Stimulated activated memory B cell treated with anti-CD40 and anti-IgM and Interleukin-4, amounts not matched to agents 10 μg/mL and 1 μg/mL and 100 μg/mL, for 72 hours (primary cell): ENCODE data around the gene AHRR.
A peak's percentile ranks its signal among the peaks of the same experiment; 100 is the strongest.
"Not testable (repeated sequence)": the region's sequence is repeated elsewhere in the genome, so short reads cannot be mapped to it uniquely, and the experiment has no call there.

Experiments
- ATAC-seq: fragments of 150-1000 bp; cut with Tn5 transposase; 2 replicates; pipeline ENCODE4 v1.10.0; 2021
- H3K27ac Mint-ChIP-seq: one replicate; pipeline ENCODE4 v1.8.0; 2022; ENCODE audit warnings: mild to moderate bottlenecking, mixed read lengths
- H3K27me3 Mint-ChIP-seq: one replicate; pipeline ENCODE4 v1.8.0; 2022; ENCODE audit warnings: mixed read lengths
- H3K36me3 Mint-ChIP-seq: one replicate; pipeline ENCODE4 v1.8.0; 2022; ENCODE audit warnings: mixed read lengths
- H3K4me1 Mint-ChIP-seq: one replicate; pipeline ENCODE4 v1.8.0; 2022; ENCODE audit warnings: mixed read lengths
- H3K4me3 Mint-ChIP-seq: one replicate; pipeline ENCODE4 v1.8.0; 2022; ENCODE audit warnings: mild to moderate bottlenecking, moderate library complexity, mixed read lengths
- H3K9me3 Mint-ChIP-seq: one replicate; pipeline ENCODE4 v1.8.0; 2022; ENCODE audit warnings: mixed read lengths

Gene AHRR

DNA sequence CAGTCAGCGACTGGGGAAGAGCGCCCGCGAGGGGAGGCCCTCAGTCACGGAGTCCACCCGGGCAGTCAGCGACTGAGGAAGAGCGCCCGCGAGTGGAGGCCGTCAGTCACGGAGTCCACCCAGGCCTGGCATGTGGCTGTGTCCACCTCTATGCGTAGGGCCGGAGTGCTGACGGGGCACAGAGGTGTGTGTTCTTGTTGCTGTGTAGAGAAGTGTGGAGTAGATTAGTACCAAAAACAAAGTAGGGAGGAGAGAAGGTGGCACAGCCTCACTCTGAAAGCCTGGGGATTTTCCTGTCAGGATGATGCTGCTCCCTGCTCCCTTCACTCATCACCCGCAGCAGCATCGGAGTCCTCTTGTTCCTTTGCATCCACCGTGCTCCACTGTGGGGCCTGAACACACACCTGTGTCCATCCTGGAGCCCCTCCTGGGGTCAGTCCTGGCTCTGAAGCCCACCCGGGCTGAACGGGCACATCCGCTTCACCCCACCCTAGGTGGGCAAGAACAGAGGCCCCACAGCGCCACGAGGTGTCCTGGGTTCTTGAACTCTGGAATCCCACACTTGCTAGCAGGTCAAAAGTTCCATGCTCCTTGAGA, 37.9 kb downstream of the AHRR start:
- Mint-ChIP-seq H3K9me3 (peaks cover 4% of the 10 kb centered on the region), H3K27ac (no peak overlapping the region), H3K27me3 (peaks cover 5% of the 10 kb centered on the region), H3K4me1 (peaks cover 7% of the 10 kb centered on the region), H3K4me3 (no peak overlapping the region), H3K36me3 (peaks cover 61% of the 10 kb centered on the region)
- no peak for ATAC-seq

GRCh38 chr5:360257-361027, 38.9 kb downstream of the AHRR start:
- Mint-ChIP-seq H3K27me3 (peaks cover 9% of the 10 kb centered on the region), H3K4me3 (no peak overlapping the region), H3K9me3 (peaks cover 8% of the 10 kb centered on the region), H3K27ac (no peak overlapping the region), H3K36me3 (peaks cover 71% of the 10 kb centered on the region), H3K4me1 (peaks cover 7% of the 10 kb centered on the region)
- ATAC-seq = no peak

DNA sequence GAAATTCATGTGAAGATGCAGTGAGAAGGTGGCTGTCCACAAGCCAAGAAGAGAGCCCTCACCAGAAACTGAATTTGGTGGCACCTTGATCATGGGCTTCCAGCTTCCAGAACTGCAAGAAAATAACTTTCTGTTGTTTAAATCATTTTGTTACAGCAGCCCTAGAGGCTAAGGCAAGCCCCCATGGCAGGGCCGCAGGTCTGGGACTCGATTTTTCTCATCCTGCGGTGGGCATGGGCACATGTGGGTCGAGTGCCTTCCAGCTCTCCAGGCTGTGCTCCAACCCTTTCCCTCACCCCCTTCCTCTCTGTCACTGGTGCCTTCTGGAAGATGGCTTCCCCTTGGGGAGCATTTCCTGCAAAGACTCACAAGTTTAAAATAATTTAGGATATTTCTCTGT, 40.7 kb downstream of the AHRR start:
- Mint-ChIP-seq H3K27ac (no peak overlapping the region), H3K27me3 (peaks cover 9% of the 10 kb centered on the region), H3K36me3 (peaks cover 72% of the 10 kb centered on the region)

DNA sequence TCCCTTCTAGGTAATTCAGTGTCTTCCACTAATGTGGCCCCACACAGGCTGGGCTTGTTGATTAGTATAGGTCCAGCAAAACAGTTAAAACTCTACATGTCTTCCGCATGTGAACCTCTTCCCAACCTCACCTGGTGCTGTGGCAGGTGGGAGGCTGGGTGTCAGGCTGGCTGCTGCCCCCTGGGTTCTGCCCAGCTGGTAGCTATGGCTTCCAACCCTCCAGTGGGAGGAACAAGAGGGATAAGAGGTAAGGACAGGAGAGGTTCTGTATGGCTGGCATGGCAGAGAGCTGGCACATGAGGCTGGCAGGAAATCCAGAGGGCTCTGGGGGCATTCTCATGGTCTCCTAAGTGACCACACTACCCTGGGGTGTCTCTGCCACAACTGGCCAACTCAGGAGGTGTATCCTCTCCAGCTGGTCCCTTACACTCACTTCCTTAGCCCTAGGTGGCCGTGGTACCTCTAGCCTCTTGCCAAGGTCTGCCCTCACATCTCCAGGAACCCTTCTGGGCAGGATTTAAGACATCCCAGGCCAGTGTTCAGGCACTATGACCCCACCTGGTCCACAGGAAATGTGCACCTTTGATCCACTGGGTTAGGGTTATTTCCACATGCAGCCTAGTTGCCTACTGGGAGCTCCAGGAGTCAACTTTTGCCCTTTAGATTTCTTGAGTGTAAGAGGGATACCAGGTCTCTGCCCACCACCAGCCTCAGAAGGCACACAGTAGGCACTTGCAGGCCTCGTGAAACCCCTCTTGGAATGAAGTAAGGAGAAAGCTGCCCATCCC, 41.7 kb downstream of the AHRR start:
- Mint-ChIP-seq H3K4me3 (no peak overlapping the region), H3K27ac (peak overlapping the region; percentile 22), H3K4me1 (peaks cover 12% of the 10 kb centered on the region), H3K9me3 (peaks cover 8% of the 10 kb centered on the region), H3K36me3 (peaks cover 80% of the 10 kb centered on the region), H3K27me3 (peaks cover 9% of the 10 kb centered on the region)
- ATAC-seq = no peak

More for the DNA sequence above, 40.7 kb downstream of the AHRR start:
- Mint-ChIP-seq H3K4me1 (peaks cover 5% of the 10 kb centered on the region), H3K4me3 (no peak overlapping the region), H3K9me3 (peaks cover 8% of the 10 kb centered on the region)
- ATAC-seq = no peak

DNA sequence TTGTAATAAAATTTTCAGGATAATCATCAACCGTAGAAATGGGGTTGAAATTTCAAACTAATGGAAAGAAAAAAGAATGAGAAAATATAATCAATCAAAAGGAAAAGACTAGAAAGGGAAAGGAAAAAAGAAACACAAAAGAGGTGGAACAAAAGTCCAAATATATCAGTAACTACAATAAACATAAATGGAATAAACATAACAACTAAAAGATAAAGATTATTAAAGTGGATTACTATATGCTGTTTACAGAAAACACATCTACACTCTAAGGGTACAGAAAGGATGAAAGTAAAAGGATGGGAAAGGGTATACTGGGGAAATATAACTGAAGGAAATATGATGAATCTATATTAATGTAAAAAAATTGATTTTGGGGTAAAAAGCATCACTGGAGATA, 43.0 kb downstream of the AHRR start:
- H3K4me1 Mint-ChIP-seq = peaks cover 26% of the 10 kb centered on the region
- no peak for ATAC-seq
- H3K27ac Mint-ChIP-seq = no peak overlapping the region
- H3K9me3 Mint-ChIP-seq = peaks cover 8% of the 10 kb centered on the region
- peaks cover 9% of the 10 kb centered on the region for H3K27me3 Mint-ChIP-seq
- peaks cover 87% of the 10 kb centered on the region for H3K36me3 Mint-ChIP-seq
- no peak overlapping the region for H3K4me3 Mint-ChIP-seq

DNA sequence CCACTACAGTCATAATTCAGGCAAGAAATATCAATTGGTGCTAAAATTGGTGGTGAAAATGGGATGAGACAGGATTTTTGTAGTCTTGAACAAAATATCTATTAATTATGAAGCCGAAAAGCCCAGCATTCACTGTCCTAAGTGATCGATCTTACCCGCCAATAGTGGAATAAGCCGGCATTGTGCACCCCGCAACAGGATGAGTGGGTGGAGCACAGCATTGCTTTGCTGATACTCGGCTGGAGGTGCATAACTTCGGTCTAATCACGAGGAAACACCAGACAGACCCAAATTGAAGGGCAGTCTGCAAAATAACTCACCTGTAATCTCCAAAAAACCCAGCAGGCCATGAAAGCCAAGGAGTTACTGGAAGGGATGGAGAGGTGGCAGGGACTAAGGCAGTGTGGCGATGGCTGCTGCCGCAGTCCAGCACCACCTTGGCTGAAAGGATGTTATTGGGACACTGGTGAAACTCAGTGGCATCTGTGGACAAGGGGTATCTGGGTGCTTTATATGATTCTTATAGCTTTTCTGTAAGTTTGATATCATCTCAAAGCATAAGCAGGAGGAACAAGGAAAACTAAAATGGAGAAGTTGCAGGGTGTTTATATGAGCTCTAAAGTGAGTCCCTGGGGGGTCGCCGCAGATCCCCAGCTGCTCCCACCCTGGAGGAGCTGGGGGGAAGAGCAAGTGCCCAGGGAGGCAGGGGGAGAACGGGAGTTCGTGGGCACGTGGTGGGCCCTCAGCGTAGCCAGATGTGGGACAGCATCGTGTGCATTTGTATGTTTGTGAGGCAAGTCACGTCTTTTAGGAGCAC, 45.2 kb downstream of the AHRR start:
- Mint-ChIP-seq H3K27ac (peak overlapping the region; percentile 96), H3K9me3 (peaks cover 8% of the 10 kb centered on the region), H3K4me3 (no peak overlapping the region), H3K27me3 (peaks cover 21% of the 10 kb centered on the region), H3K36me3 (peaks cover 88% of the 10 kb centered on the region), H3K4me1 (peaks cover 44% of the 10 kb centered on the region)
- no peak for ATAC-seq

- Mint-ChIP-seq H3K4me3 (no peak overlapping the region), H3K9me3 (peaks cover 8% of the 10 kb centered on the region), H3K36me3 (peaks cover 88% of the 10 kb centered on the region), H3K27ac (peak overlapping the region; percentile 96), H3K4me1 (peaks cover 52% of the 10 kb centered on the region), H3K27me3 (peaks cover 28% of the 10 kb centered on the region)
- ATAC-seq = no peak
Measured at GRCh38 chr5:367358-368130, 46.0 kb downstream of the AHRR start.

DNA sequence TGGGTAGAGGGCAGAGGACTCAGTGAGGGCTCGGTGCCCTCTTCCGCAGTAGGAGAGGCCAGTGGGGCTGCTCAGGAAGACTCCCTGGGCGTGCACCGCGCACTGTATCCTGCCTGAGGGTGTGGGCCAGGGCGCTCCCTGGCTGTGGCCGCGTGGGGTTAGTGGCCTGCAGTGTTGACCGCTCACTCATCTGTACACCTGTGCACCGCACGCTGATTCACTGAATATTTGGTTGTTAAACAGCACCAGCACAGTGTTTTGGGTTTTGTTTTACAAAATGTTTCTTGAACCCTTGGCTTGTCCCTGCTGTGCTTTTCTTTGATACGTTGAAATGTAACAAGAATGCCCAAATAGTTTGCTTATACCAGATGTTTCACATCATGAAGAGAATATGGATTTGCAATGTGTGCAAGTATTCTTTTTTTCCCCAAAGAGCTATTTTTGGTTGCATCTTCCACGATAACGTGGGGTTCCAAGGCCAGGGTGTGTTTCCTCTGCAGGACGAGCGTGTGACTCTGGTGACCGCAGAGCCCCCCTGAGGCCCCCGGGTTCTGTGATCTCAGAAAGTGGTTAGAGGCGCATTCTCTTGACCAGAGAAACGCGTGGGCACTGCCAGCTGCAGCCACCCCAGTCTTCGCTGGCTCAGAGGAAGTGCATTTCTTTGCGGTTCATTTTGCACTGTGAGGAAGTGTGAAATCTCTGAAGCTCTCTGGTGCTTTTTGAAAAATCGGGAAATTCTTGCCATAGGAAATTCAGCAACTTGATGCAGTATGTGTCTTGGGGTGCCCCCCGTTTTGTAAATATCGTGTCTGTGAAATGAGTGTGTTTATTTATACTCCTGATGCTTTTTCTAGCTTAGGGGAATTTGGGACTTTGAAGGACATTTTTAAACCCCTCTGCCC, 46.9 kb downstream of the AHRR start:
- H3K4me3 Mint-ChIP-seq = peak overlapping the region; percentile 43
- peak; percentile 86 for ATAC-seq

GRCh38 chr5:369151-369868, 47.8 kb downstream of the AHRR start:
- peak overlapping the region; percentile 43 for H3K4me3 Mint-ChIP-seq
- peaks cover 27% of the 10 kb centered on the region for H3K27me3 Mint-ChIP-seq
- H3K36me3 Mint-ChIP-seq = peaks cover 71% of the 10 kb centered on the region
- peak overlapping the region; percentile 96 for H3K27ac Mint-ChIP-seq
- peaks cover 4% of the 10 kb centered on the region for H3K9me3 Mint-ChIP-seq
- ATAC-seq = peak; percentile 60
- peaks cover 55% of the 10 kb centered on the region for H3K4me1 Mint-ChIP-seq

More for the DNA sequence above, 46.9 kb downstream of the AHRR start:
- Mint-ChIP-seq H3K36me3 (peaks cover 80% of the 10 kb centered on the region), H3K4me1 (peaks cover 53% of the 10 kb centered on the region), H3K27ac (peak overlapping the region; percentile 96), H3K9me3 (peaks cover 8% of the 10 kb centered on the region), H3K27me3 (peaks cover 31% of the 10 kb centered on the region)

- Mint-ChIP-seq H3K27me3 (peaks cover 25% of the 10 kb centered on the region), H3K27ac (peak overlapping the region; percentile 96), H3K36me3 (peaks cover 66% of the 10 kb centered on the region), H3K4me3 (peak overlapping the region; percentile 22), H3K4me1 (peaks cover 61% of the 10 kb centered on the region)
- H3K9me3 Mint-ChIP-seq, ATAC-seq: not testable (repeated sequence)
Measured at GRCh38 chr5:369869-370236, 48.3 kb downstream of the AHRR start.

GRCh38 chr5:370311-370958, 48.9 kb downstream of the AHRR start:
- Mint-ChIP-seq H3K36me3 (peaks cover 66% of the 10 kb centered on the region), H3K4me3 (no peak overlapping the region), H3K4me1 (peaks cover 66% of the 10 kb centered on the region), H3K9me3 (no peaks in the 10 kb centered on the region), H3K27ac (peak overlapping the region; percentile 96), H3K27me3 (peaks cover 31% of the 10 kb centered on the region)
- ATAC-seq = no peak

DNA sequence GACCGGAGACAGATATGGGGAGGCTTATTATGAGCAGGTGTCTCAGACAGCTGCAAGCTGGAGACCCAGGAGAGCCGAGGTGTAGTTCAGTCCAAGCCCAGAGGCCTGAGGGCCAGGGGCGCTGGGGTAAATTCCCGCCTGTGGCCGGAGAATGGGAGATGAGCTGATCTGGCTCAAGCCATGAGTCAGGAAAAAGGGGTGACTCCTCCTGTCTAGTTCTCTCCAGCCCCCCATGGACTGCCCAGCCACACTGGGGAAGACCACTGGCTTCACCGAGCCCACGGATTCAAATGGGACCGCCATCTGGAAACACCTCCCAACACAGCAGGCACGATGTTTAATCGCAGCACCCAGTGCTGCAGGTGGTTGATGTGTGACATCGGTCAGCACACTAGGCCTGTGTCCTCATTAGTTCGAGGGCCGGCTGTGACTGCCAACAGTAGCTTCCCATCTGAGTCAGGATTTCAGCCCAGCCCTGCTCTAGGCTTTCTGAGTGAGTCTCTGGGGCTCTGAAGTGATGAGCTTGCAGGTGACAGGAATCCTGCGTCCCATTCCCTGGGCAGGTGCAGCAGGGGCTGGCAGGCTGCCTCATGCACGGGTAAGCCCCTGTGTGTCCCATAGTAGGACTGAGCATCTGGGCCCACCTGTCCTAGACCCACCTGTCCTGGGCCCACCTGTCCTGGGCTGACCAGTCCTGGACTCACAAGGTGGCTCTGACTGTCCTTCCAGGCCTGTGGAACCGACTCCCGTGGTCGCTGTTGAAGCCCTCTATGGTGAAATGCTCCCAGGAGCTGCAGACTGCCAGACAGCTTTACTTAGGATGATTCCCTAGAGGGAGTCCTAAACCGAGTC, 49.7 kb downstream of the AHRR start:
- Mint-ChIP-seq H3K9me3 (no peaks in the 10 kb centered on the region), H3K36me3 (peaks cover 73% of the 10 kb centered on the region), H3K27ac (peak overlapping the region; percentile 96), H3K27me3 (peaks cover 33% of the 10 kb centered on the region), H3K4me1 (peaks cover 74% of the 10 kb centered on the region), H3K4me3 (no peak overlapping the region)
- ATAC-seq = no peak
